Fibroblast of villous mesenchyme (primary cell): Measurements from ENCODE around the gene CDC20. TPM values are rescaled to one million over a fixed set of nuclear protein-coding genes. Genes with fewer than 3 reads are reported as not detected.

Source experiments
- DNase-seq: peaks from one replicate; pipeline ENCODE4 v3.0.0-alpha.2; 2010; ENCODE audit warnings: low read depth
- H3K4me3 ChIP-seq: 2 replicates; pipeline ENCODE4 v1.5.1; 2011; ENCODE audit warnings: low read depth, mild to moderate bottlenecking, low read length
- CTCF ChIP-seq: IDR thresholded peaks from 2 replicates; pipeline ENCODE4 v1.5.1; 2012; ENCODE audit warnings: low read depth, mild to moderate bottlenecking, low read length; ENCODE audit not compliant: insufficient read depth
- total RNA-seq: library from RNA; depleted of rRNA; stranded (reverse); fragments of >200 nt; gene quantifications from 2 replicates; pipeline ENCODE4 v1.2.3, GENCODE V29; 2012

CDC20 gene
- total RNA-seq, 1 donor = 51.8 TPM

- H3K4me3 ChIP-seq = no peak overlapping the region
- no peak for DNase-seq
- no peak for TF ChIP-seq CTCF
These were observed 19.1 kb upstream of the CDC20 start for GRCh38 chr1:43339584-43340232.

GRCh38 chr1:43340559-43340958 is 18.2 kb upstream of the CDC20 start:
- DNase-seq = no peak
- no peak overlapping the region for H3K4me3 ChIP-seq
- TF ChIP-seq CTCF = no peak

GRCh38 chr1:43344267-43344850 is 14.4 kb upstream of the CDC20 start:
- DNase-seq = no peak
- TF ChIP-seq CTCF = no peak
- H3K4me3 ChIP-seq = no peak overlapping the region

- no peak overlapping the region for H3K4me3 ChIP-seq
- DNase-seq = no peak
- TF ChIP-seq CTCF = no peak
These were observed 13.7 kb upstream of the CDC20 start for GRCh38 chr1:43345120-43345519.

GRCh38 chr1:43346636-43347035 is 12.1 kb upstream of the CDC20 start:
- no peak for DNase-seq
- H3K4me3 ChIP-seq = no peak overlapping the region
- no peak for TF ChIP-seq CTCF

GRCh38 chr1:43348343-43348808 is 10.4 kb upstream of the CDC20 start:
- DNase-seq = no peak
- TF ChIP-seq CTCF = no peak
- peak overlapping the region; percentile 63 for H3K4me3 ChIP-seq
